Ovary (tissue), 3 donors: ENCODE results near the gene PEPD.

Experiments
- CTCF ChIP-seq, 3 donors: fragments of 450-650 bp in 2 of 3; fragments of 200-600 bp in 1 of 3; IDR thresholded peaks; one replicate each; pipeline versions ENCODE4 v1.5.1 to v1.8.0; 2016 to 2022; ENCODE audit warnings: antibody characterized with exemption in 3 of 3, mild to moderate bottlenecking in 1 of 3
- POLR2A ChIP-seq: fragments of 450-650 bp; IDR thresholded peaks from one replicate; pipeline ENCODE4 v1.6.1; 2017; ENCODE audit warnings: antibody characterized with exemption, mild to moderate bottlenecking, moderate library complexity
- donor health status: DM: no; HTN: no; CAD: no.

DNA sequence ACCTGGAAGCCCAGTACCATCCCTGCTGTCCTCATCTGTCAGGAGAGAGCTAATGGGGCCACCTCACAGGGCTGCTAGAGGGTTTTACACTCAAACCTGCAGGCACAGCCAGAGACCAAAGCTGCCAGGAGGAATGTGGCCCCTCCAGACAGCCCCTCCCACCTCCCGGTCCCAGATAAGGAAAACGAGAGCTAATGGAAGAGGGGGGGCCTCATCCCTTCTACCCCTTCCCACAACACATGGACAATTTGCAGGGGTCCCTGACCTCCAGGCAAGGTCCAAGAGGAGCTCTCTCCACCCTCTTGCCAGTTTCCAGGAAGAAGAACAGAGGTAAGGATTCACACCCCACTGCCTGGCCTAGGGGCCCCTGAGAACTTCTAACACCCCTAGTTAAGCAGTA, 1.6 kb upstream of the PEPD start:
- no peak for TF ChIP-seq CTCF (IDR thresholded peaks at IDR 0.05)
- no peak for TF ChIP-seq POLR2A
